BJ (cell line): ENCODE data around the gene HM13. TPM values are rescaled to one million over a fixed set of nuclear protein-coding genes. Genes with fewer than 3 reads are reported as not detected.
"Not testable (repeated sequence)": the region's sequence is repeated elsewhere in the genome, so short reads cannot be mapped to it uniquely, and the experiment has no call there.

Source experiments
- CTCF ChIA-PET: fragments of 350-600 bp; formaldehyde crosslinking; extraction: SDS; loops from one replicate; lab custom pipeline; 2021; ENCODE audit warnings: antibody characterized with exemption, inconsistent platforms; lab: Yijun Ruan, JAX
- POLR2A ChIA-PET: fragments of 300-600 bp; sonication (Branson Sonifier 250); formaldehyde crosslinking; extraction: SDS; loops from one replicate; lab custom pipeline; 2021; ENCODE audit warnings: antibody characterized with exemption; lab: Charles Lee
- DNase-seq: peaks from one replicate; pipeline ENCODE4 v3.0.0-alpha.2; 2011; ENCODE audit warnings: low read depth
- H3K27me3 ChIP-seq: 2 replicates; pipeline ENCODE4 v1.6.0; 2011; ENCODE audit warnings: low read length; ENCODE audit not compliant: control insufficient read depth, insufficient read depth
- H3K36me3 ChIP-seq: 2 replicates; pipeline ENCODE4 v1.5.1; 2011; ENCODE audit warnings: low read length; ENCODE audit not compliant: control insufficient read depth, insufficient read depth
- H3K4me3 ChIP-seq: 2 replicates; pipeline ENCODE4 v1.5.1; 2011; ENCODE audit warnings: low read depth, mild to moderate bottlenecking, control low read depth, low read length
- polyA plus RNA-seq: library from polyadenylated mRNA; depleted of rRNA; stranded (reverse); fragments of >200 nt; gene quantifications from 2 replicates; pipeline ENCODE4 v1.2.3, GENCODE V29; 2011
- TF ChIP-seq, protein P1 (sequence below): IDR thresholded peaks from 2 replicates; pipeline ENCODE4 v1.5.1; 2011; ENCODE audit warnings: low read depth, mild to moderate bottlenecking, control low read depth, inconsistent platforms, low read length, moderate library complexity; ENCODE audit not compliant: insufficient read depth

HM13 gene
- polyA plus RNA-seq, 1 experiment, result 324 TPM

DNA sequence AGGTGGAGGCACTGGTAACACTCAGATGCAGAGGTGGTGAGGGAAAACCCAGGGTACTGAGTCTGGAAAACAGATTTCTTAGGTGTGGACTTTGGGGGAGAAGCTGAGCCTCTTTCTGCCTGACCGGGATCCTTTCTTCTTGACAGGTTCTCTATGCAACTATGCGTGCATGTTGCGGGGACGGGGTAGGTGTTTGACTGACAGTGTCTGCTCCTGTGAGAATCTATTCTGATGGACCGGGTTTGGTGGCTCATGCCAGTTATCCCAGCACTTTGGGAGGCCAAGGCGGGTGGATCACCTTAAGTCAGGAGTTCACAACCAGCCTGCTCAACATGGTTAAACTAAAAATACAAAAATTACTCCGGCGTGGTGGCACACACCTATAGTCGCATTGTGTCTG, 63.0 kb downstream of the HM13 start:
- TF ChIP-seq, protein P1, sequence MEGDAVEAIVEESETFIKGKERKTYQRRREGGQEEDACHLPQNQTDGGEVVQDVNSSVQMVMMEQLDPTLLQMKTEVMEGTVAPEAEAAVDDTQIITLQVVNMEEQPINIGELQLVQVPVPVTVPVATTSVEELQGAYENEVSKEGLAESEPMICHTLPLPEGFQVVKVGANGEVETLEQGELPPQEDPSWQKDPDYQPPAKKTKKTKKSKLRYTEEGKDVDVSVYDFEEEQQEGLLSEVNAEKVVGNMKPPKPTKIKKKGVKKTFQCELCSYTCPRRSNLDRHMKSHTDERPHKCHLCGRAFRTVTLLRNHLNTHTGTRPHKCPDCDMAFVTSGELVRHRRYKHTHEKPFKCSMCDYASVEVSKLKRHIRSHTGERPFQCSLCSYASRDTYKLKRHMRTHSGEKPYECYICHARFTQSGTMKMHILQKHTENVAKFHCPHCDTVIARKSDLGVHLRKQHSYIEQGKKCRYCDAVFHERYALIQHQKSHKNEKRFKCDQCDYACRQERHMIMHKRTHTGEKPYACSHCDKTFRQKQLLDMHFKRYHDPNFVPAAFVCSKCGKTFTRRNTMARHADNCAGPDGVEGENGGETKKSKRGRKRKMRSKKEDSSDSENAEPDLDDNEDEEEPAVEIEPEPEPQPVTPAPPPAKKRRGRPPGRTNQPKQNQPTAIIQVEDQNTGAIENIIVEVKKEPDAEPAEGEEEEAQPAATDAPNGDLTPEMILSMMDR, result no peak
- POLR2A ChIA-PET, result no interaction called here
- CTCF ChIA-PET, result interaction anchor here (1.7 to 2.3 kb wide), 2 partner anchors 14 to 35 kb away, joined by 3 to 10 read pairs; no protein-coding TSS in a partner anchor

DNA sequence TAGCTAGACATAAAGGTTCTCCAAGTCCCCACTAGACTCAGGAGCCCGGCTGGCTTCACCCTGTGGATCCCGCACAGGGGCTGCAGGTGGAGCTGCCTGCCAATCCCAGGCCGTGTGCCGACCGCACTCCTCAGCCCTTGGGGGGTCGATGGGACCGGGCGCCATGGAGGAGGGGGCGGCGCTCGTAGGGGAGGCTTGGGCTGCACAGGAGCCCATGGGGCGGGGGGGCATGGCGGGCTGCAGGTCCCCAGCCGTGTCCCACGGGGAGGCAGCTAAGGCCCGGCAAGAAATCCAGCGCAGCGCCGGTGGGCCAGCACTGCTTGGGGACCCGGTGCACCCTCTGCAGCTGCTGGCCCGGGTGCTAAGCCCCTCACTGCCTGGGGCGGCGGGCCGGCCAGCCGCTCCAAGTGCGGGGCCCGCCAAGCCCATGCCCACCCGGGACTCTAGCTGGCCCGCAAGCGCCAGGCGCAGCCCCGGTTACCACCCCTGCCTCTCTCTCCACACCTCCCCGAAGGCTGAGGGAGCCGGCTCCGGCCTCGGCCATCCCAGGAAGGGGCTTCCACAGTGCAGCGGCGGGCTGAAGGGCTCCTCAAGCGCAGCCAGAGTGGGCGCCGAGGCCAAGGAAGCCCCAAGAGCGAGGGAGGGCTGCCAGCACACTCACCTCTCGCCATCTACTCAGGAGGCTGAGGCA, 64.4 kb downstream of the HM13 start:
- CTCF ChIA-PET, result interaction anchor here (0.7 to 2.3 kb wide), 4 partner anchors 9 to 75 kb away, joined by 3 to 10 read pairs (median 4); no protein-coding TSS in a partner anchor
- no peaks in the 10 kb centered on the region for H3K36me3 ChIP-seq
- POLR2A ChIA-PET, result no interaction called here
- TF ChIP-seq, protein P1, result no peak
- H3K4me3 ChIP-seq, result no peak overlapping the region
- no peak for DNase-seq
- H3K27me3 ChIP-seq, result no peaks in the 10 kb centered on the region

More for the DNA sequence above, 63.0 kb downstream of the HM13 start:
- Histone ChIP-seq H3K4me3 (no peak overlapping the region), H3K27me3 (no peaks in the 10 kb centered on the region), H3K36me3 (no peaks in the 10 kb centered on the region)
- no peak for DNase-seq

DNA sequence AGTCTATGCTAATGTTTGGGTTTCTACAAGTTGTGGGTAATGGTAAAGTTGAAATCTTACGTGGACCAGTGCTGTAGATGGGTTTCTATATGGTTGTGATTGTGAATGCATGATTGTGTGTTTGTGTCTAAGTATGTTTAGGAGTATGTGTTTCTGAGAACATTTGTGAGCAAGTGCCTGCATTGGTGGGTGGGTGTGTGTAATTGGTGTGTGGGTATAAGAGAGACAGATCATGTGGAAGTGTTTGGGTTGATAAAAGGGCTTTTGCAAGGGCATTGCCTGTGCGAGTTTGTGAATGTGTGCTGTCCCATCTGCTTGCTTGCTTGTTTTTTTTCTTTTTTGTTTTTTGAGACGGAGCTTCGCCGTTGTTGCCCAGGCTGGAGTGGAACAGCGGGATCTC, 65.0 kb downstream of the HM13 start:
- H3K27me3 ChIP-seq, result no peaks in the 10 kb centered on the region
- no peaks in the 10 kb centered on the region for H3K36me3 ChIP-seq
- DNase-seq, result no peak
- no peak overlapping the region for H3K4me3 ChIP-seq
- CTCF ChIA-PET, result no interaction called here
- TF ChIP-seq, protein P1, result no peak
- POLR2A ChIA-PET, result no interaction called here

DNA sequence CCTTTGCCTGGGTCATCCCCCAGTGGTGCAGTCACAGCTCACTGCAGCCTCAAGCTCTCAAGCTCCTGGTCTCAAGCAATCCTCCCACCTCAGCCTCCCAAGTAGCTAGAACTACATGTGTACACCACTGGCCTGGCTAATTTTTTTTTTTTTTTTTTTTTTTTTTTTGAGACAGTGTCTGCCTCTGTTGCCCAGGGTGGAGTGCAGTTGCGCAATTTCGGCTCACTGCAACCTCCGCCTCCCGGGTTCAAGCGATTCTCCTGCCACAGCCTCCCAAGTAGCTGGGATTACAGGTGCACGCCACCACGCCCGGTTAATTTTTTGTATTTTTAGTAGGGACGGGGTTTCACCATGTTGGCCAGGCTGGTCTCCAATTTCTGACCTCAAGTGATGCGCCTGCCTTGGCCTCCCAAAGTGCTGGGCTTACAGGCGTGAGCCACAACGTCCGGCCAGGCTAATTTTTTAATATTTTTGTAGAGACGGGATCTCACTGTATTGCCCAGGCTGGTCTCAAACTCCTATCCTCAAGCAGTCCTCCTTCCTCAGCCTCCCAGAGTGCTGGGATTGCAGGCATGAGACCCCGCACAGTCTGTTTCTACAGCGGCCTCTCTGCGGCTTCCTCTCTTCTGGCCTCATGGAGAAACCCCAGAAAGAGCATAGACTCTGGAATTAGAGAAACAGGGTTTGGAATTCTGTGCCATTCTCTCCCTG, 65.9 kb downstream of the HM13 start:
- CTCF ChIA-PET, DNase-seq, H3K36me3 ChIP-seq, H3K4me3 ChIP-seq, H3K27me3 ChIP-seq: not testable (repeated sequence)
- POLR2A ChIA-PET, result interaction anchor here (0.7 kb wide), 2 partner anchors 16 to 33 kb away, joined by 3 to 8 read pairs; no protein-coding TSS in a partner anchor

DNA sequence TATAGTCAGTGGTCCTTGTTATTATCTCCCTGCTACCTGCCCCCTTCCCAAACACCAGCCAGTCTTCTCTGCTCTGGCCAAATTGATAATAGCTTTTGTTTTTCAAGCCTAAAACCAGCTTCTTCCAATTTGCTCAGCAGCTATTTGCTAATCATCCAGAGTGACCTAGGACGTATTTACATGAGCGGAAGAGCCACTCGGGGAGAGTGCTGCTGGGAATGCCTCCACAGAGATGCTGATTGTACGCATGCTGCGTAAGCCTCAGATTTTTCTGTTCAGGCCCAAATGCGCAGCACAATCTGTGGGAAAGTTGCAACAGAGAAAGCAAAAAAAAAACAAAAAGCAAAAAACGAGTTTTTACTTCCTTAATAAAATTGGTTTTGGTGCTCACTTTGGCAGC, 66.5 kb downstream of the HM13 start:
- CTCF ChIA-PET, result no interaction called here
- H3K27me3 ChIP-seq, result no peaks in the 10 kb centered on the region
- POLR2A ChIA-PET, result no interaction called here

More for the DNA sequence above, 66.5 kb downstream of the HM13 start:
- DNase-seq, result no peak
- TF ChIP-seq, protein P1, result no peak
- no peak overlapping the region for H3K4me3 ChIP-seq
- H3K36me3 ChIP-seq, result no peaks in the 10 kb centered on the region
